Aorta (tissue), 5 donors: Measurements from ENCODE around the gene KDM3B. TPM values are rescaled to one million over a fixed set of nuclear protein-coding genes. Genes with fewer than 3 reads are reported as not detected.

ENCODE experiments used
- ATAC-seq: fragments of 200-7000 bp; cut with Tn5 transposase; one replicate; pipeline ENCODE4 v1.9.1; 2022; ENCODE audit warnings: moderate library complexity; ENCODE audit not compliant: low FRiP score
- DNase-seq, 2 donors: peaks; one replicate each; pipeline ENCODE4 v3.0.0-alpha.2; 2020
- H3K27ac ChIP-seq, 2 donors: one replicate each; pipeline ENCODE4 v1.5.1; 2013; ENCODE audit warnings: low read length in 2 of 2, mild to moderate bottlenecking in 2 of 2, moderate library complexity in 2 of 2, control low read depth in 1 of 2, inconsistent platforms in 1 of 2, low read depth in 1 of 2
- H3K27me3 ChIP-seq, 2 donors: one replicate each; pipeline ENCODE4 v1.6.1; 2013; ENCODE audit warnings: control low read depth in 1 of 2, low read length in 1 of 2, mild to moderate bottlenecking in 1 of 2, moderate library complexity in 1 of 2; ENCODE audit not compliant: insufficient read depth in 2 of 2, control insufficient read depth in 1 of 2
- H3K36me3 ChIP-seq, 2 donors: one replicate each; pipeline ENCODE4 v1.6.1; 2013; ENCODE audit warnings: control low read depth in 1 of 2, low read length in 1 of 2, mild to moderate bottlenecking in 1 of 2; ENCODE audit not compliant: insufficient read depth in 2 of 2, control insufficient read depth in 1 of 2
- H3K4me1 ChIP-seq, 2 donors: one replicate each; pipeline ENCODE4 v1.6.1; 2013; ENCODE audit warnings: low read length in 2 of 2, control low read depth in 1 of 2, mild to moderate bottlenecking in 1 of 2, moderate library complexity in 1 of 2; ENCODE audit not compliant: insufficient read depth in 2 of 2, control insufficient read depth in 1 of 2
- H3K4me3 ChIP-seq, 2 donors: one replicate each; pipeline ENCODE4 v1.5.1; 2013; ENCODE audit warnings: low read length in 2 of 2, control low read depth in 1 of 2, mild to moderate bottlenecking in 1 of 2
- H3K9me3 ChIP-seq: one replicate; pipeline ENCODE4 v1.6.1; 2013; ENCODE audit warnings: mild to moderate bottlenecking, low read length; ENCODE audit not compliant: control insufficient read depth
- WGBS, 2 donors: extraction: QIAGEN DNeasy Blood & Tissue Kit; methylation state at CpG; one replicate each; pipeline ENCODE4 v1.1.7; 2013; 5-methylcytosine and 5-hydroxymethylcytosine counted together
- intact Hi-C, 2 donors: fragments of 100-400 bp; cut with DNase I; formaldehyde crosslinking; loops; one replicate each; pipeline versions ENCODE4 v1.14.2 to v1.15.0; 2022
- polyA plus RNA-seq, 2 donors: library from polyadenylated mRNA; stranded (reverse); fragments of 200-250 nt; gene quantifications; one replicate each; pipeline ENCODE4 v1.2.3, GENCODE V29; 2013
- total RNA-seq, 2 donors: library from RNA; stranded (reverse); fragmentation: NEBNext Ultra II Directional; extraction: Animal tissue kit (Norgen Biotek cat#: 25700); gene quantifications; one replicate each; pipeline ENCODE4 v1.2.1, GENCODE V29; 2021
- donor health status: healthy with polysubstance abuse.
- donor health status: Bipolar disorder and iron deficiency.
- donor health status: DM: no; HTN: no; CAD: no.
- donor health status: DM: no; HTN: no; CAD: no.
- donor health status: DM: yes; HTN: yes; CAD: no.

The KDM3B gene
- total and polyA plus RNA-seq, 4 donors = 17.4 to 66.0 (median 41.6) TPM

DNA sequence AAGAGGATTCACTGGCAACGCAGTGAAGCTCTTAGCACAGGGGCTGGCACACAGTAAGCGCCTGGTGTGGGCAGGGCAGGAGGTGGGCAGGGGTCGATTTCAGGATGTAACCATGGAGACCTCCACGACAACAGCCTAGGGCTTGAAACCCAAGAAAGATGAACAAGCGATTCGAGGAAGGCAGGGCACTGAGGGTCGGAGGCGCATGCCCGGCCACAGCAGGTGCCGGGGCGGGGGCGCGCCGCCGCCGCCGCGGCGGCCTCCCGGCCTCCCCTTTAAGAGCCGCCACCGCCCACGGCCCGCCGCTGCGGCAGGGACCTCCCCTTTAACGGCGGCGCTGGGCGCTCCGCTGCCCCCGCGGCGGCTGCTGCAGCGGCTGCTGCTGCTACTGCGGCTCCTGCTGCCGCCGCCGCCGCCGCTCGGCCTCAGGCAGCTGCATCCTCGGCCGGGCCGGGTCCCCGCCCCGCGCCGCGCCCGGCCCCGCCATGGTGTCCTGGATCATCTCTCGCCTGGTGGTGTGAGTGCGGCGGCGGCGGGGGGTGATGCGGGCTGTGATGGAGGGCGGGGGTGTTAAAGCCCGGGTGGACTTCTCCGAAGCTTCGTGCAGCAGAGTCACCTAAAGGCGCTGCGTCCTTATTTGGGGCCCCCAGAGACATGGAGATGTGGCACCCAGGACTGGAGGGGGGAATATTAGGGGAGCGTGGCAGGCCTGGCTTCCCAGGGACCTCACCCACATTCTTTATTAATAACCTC is 86.4 kb downstream of the KDM3B start, which contains the start of gene REEP2:
TSS of gene REEP2 (plus strand) at position 334 of the 753 bp plus-strand sequence. CDS start at position 486, 152 bp downstream.
- 0 to 1% methylated on average over 59 to 65 of the region's 65 CpGs for WGBS, 2 donors
- peak in 1 of 2 donors; percentile 71 for DNase-seq
- Histone ChIP-seq H3K27me3 (no peaks in the 10 kb centered on the region), H3K4me1 (no peaks in the 10 kb centered on the region), H3K27ac (no peak within 1 kb of the TSS), H3K36me3 (peaks cover 4 to 7% of the 10 kb centered on the region in 2 donors), H3K4me3 (peak within 1 kb of the TSS; percentile 5 to 56), H3K9me3 (no peaks in the 10 kb centered on the region)
- intact Hi-C loops = no loop called here
- ATAC-seq = peak; percentile 46

DNA sequence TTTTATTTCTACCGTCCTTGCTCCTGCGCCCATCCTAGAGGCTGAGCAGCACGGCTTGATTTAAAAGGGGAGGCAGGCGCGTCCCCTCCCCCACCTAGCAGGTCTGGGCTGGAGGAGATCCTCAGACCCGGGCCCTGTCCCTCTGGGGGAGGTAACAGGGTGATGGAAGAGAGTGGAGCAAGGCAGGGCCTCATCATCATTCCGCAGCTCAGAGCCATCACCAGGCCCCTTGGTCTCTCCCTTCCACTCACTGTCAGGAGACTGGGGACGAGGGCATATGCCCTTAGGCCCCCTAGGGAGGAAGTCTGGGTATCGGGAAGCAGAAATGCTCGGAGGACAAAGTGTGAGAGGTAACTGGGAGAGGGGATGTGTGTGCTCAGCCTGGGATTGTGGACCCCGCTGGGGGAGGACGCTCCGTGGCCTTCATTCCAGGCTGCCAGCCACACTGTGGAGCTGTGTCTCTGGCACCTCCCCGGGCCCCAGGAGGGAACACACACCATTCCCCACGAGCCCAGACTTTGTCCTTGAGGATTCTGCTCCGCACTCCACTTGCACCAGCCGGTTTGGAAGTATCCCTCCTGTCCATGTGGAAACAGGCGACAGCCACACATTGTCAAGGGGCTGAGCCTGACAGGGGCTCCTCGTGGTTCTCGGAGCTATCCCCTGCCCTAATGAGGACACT is 87.1 kb downstream of the KDM3B start:
- WGBS, 2 donors = 26 to 28% methylated on average over 19 to 20 of the region's 20 CpGs
- no peaks in the 10 kb centered on the region for H3K4me1 ChIP-seq
- peaks cover 4 to 7% of the 10 kb centered on the region in 2 donors for H3K36me3 ChIP-seq
- no peak overlapping the region for H3K27ac ChIP-seq
- intact Hi-C loops = no loop called here
- peak overlapping the region; percentile 5 to 56 for H3K4me3 ChIP-seq
- no peak for DNase-seq
- ATAC-seq = peak; percentile 34
- H3K27me3 ChIP-seq = no peaks in the 10 kb centered on the region
- H3K9me3 ChIP-seq = no peaks in the 10 kb centered on the region

DNA sequence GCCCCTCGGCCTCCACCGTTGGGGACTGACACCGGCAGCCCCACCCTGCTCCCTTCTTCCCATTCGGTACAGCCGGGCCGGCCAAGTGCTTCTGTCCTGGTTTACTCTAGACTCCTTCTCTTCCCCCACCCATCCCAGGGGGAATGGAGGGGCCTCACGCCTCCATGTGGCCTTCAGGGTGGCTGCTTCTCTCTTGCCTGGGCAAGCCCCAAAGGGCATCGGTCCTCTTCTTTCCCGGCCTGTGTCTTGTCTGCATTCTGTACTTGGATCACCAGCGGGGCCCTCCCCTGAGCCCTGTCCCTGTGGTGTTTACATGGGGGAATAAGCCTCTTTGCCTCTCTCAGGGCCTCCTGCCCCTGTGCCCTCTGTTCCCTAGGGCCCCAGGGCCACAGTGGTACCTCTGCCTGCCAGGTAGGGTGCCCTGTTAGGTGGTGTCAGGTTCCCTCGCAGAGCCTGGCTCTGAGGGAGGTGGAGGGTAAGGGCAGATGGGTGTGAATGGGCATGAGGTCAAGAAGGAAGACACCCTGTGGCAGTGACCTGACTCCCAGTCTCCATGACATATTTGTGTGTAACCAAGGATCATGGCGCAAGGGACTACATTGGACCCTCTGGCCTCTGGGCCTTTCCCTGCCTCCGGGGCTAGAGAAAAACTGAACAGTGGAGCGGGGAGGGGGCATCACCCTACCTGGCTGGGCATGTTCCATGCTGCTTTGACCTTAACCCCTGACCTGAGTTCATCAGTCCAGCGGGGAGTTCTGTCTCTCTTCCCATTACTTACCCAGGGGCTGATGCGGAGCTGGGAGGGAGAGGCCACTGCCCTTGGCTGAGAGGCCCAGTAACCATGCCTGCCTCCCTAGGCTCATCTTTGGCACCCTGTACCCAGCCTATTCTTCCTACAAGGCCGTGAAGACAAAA is 87.9 kb downstream of the KDM3B start:
- intact Hi-C loops = no loop called here
- ATAC-seq (no peak), DNase-seq (no peak)
- H3K4me3 ChIP-seq = no peak overlapping the region
- H3K27ac ChIP-seq = no peak overlapping the region
- H3K9me3 ChIP-seq = no peaks in the 10 kb centered on the region
- no peaks in the 10 kb centered on the region for H3K27me3 ChIP-seq
- H3K36me3 ChIP-seq = peaks cover under 1 to 4% of the 10 kb centered on the region in 2 donors
- 87 to 90% methylated on average over 17 of the region's 17 CpGs for WGBS, 2 donors
- H3K4me1 ChIP-seq = no peaks in the 10 kb centered on the region

DNA sequence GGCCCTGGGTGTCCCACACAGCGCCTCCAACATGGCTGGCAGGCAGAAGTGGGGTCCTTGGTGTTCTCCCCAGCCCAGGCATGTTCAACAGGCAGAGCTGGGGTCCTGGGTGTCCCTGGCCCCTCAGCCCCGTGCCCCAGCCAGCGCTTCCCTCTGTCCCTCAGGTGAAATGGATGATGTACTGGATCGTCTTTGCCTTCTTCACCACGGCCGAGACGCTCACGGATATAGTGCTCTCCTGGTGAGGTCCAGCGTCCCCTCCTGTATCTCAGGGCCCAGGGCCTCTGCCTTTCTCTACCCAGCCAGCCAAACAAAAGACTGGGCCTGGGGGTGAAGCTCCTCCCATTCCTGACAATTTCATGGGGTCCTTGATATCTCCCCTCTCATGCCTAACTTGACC is 88.7 kb downstream of the KDM3B start:
- DNase-seq (no peak), ATAC-seq (no peak)
- Histone ChIP-seq H3K4me1 (no peaks in the 10 kb centered on the region), H3K27ac (no peak overlapping the region), H3K9me3 (no peaks in the 10 kb centered on the region), H3K36me3 (no peaks in the 10 kb centered on the region), H3K4me3 (no peak overlapping the region), H3K27me3 (no peaks in the 10 kb centered on the region)
- intact Hi-C loops = no loop called here
- whole genome bisulfite sequencing, 2 donors = 85 to 93% methylated on average over 9 of the region's 9 CpGs

DNA sequence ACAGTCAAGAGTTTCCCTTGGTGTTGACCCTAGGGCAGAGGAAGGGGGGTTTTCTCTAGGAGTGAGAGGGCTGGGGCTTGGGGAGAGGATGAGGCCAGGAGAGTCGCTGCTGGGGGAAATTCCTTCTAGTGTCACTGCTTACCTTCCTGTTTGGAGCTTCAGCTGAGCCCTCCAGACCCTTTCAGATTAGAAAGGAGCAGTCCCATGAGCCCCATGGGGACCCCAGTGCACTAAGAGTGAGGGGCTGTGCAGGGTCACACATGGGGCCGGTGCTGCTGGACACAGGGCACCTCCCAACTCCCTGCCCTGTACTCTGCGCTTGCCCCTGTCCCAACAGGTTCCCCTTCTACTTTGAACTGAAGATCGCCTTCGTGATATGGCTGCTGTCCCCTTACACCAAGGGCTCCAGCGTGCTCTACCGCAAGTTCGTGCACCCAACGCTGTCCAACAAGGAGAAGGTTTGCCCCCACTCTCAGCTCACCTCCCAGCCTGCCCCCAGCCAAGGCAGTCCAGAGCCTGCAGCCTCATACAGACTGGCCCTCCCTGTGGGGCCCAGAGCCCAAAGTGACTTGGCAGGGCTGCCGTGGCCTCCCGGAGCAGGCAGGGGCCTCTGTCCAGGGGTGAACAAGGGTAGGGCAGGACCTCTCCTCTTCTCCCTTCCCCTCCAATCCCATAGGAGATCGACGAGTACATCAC is 91.7 kb downstream of the KDM3B start:
- Histone ChIP-seq H3K36me3 (no peaks in the 10 kb centered on the region), H3K4me1 (no peaks in the 10 kb centered on the region), H3K4me3 (no peak overlapping the region), H3K27me3 (no peaks in the 10 kb centered on the region), H3K27ac (no peak overlapping the region), H3K9me3 (no peaks in the 10 kb centered on the region)
- 86 to 92% methylated on average over 13 of the region's 13 CpGs for WGBS, 2 donors
- ATAC-seq = no peak
- intact Hi-C loops = no loop called here
- no peak for DNase-seq

DNA sequence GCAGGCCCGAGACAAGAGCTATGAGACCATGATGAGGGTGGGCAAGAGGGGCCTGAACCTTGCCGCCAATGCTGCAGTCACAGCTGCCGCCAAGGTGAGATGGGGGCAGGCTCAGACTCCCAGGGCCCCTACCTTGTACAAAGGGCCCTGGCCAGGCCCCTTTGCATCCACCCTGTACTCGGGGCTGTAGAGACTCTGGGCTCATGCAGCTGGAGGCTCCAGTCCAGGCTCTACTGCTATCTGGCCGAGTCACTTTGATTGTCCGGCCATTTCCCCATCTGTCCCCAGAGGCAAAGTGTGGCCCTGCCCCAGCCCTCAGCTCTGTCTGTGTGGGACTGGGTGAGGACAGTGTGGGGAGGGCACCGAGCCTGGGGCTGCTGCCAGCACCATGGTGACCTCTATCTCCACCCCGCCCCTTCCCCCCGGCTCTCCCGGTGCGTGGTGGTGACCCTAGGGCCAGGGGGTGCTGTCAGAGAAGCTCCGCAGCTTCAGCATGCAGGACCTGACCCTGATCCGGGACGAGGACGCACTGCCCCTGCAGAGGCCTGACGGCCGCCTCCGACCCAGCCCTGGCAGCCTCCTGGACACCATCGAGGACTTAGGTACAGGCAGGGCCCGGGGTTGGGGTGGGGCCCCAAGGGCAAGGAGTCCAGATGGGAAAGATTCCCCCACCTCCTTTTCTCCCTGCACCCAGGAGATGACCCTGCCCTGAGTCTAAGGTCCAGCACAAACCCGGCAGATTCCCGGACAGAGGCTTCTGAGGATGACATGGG is 92.5 kb downstream of the KDM3B start:
- no peak for DNase-seq
- Histone ChIP-seq H3K4me1 (no peaks in the 10 kb centered on the region), H3K36me3 (no peaks in the 10 kb centered on the region), H3K4me3 (no peak overlapping the region), H3K27me3 (no peaks in the 10 kb centered on the region), H3K27ac (no peak overlapping the region), H3K9me3 (no peaks in the 10 kb centered on the region)
- 84 to 85% methylated on average over 22 of the region's 22 CpGs for WGBS, 2 donors
- no peak for ATAC-seq
- intact Hi-C loops = no loop called here

DNA sequence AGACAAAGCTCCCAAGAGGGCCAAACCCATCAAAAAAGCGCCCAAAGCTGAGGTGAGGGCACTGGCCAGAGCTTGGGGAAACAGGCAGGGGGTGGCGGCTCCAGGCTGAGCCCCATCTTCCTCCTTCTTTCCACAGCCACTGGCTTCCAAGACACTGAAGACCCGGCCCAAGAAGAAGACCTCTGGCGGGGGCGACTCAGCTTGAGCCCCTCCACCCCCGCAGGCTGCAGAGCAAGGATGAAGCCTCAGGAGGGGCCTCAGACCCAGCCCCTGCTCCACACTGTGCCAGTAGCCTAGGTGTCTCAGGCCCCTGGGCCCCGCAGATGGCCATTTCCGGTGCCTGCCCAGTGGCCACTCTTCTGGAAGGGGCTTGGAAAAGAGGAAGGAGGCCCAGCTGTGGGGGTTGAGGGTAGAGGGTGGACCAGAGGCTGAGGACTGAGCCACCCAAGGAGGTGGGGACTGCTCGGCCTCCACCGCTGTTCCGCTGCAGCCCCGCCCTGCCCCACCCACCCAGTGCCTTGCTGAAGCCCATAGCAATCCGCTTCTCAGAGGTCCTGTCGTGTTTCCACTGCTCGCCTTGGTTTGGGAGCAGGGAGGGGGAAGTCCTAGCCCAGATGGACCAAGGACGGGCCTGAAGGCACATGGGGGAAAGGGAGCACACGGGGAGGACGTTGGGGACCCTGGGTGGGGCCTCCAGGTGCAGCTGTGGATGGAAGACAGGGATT is 93.2 kb downstream of the KDM3B start:
- intact Hi-C loops = no loop called here
- WGBS, 2 donors = 87 to 88% methylated on average over 18 of the region's 18 CpGs
- no peaks in the 10 kb centered on the region for H3K9me3 ChIP-seq
- H3K27me3 ChIP-seq = no peaks in the 10 kb centered on the region
- no peak overlapping the region for H3K27ac ChIP-seq
- ATAC-seq = no peak
- H3K4me3 ChIP-seq = no peak overlapping the region
- H3K36me3 ChIP-seq = no peaks in the 10 kb centered on the region
- no peak for DNase-seq
- no peaks in the 10 kb centered on the region for H3K4me1 ChIP-seq
